Neural cell (in vitro differentiated cells): ENCODE results near the gene KCNK17. TPM values are rescaled to one million over a fixed set of nuclear protein-coding genes. Genes with fewer than 3 reads are reported as not detected.

Experiments
- H2AFZ ChIP-seq: fragments of 200-600, 300-800 bp; sonication (generic), shearing (Covaris generic); 2 replicates; pipeline ENCODE4 v1.6.0; 2014; ENCODE audit warnings: low read depth, mild to moderate bottlenecking, antibody characterized with exemption, low read length, moderate library complexity
- H3F3A ChIP-seq: fragments of 200-600 bp; shearing (Covaris generic); 2 replicates; pipeline ENCODE4 v1.6.1; 2016; ENCODE audit warnings: mild to moderate bottlenecking, moderate library complexity, mixed read lengths, antibody characterized with exemption, low read length; ENCODE audit not compliant: insufficient read depth, poor library complexity, severe bottlenecking
- H3K27ac ChIP-seq: fragments of 200-600, 300-800 bp; sonication (generic), shearing (Covaris generic); 2 replicates; pipeline ENCODE4 v1.5.1; 2014; ENCODE audit warnings: mild to moderate bottlenecking, low read length, moderate library complexity
- H3K27me3 ChIP-seq: fragments of 300-800, 200-600 bp; sonication (generic), shearing (Covaris generic); 2 replicates; pipeline ENCODE4 v1.6.0; 2014; ENCODE audit warnings: mild to moderate bottlenecking, low read depth, low read length, moderate library complexity; ENCODE audit not compliant: insufficient read depth
- H3K36me3 ChIP-seq: fragments of 300-800, 200-600 bp; sonication (generic), shearing (Covaris generic); 2 replicates; pipeline ENCODE4 v1.5.1; 2014; ENCODE audit warnings: mild to moderate bottlenecking, antibody characterized with exemption, low read length, moderate library complexity; ENCODE audit not compliant: insufficient read depth
- H3K4me2 ChIP-seq: fragments of 300-800, 200-600 bp; sonication (generic), shearing (Covaris generic); 2 replicates; pipeline ENCODE4 v1.6.0; 2014; ENCODE audit warnings: mild to moderate bottlenecking, low read length
- H3K4me3 ChIP-seq: fragments of 300-800, 200-600 bp; sonication (generic), shearing (Covaris generic); 2 replicates; pipeline ENCODE4 v1.5.1; 2014; ENCODE audit warnings: mild to moderate bottlenecking, low read length, moderate library complexity
- H3K79me2 ChIP-seq: fragments of 200-600 bp; shearing (Covaris generic); replicated peaks from 2 replicates; pipeline ENCODE4 v1.6.0; 2014; ENCODE audit warnings: mild to moderate bottlenecking, low read length, moderate library complexity; ENCODE audit not compliant: insufficient read depth
- H3K9ac ChIP-seq: fragments of 300-800, 200-600 bp; sonication (generic), shearing (Covaris generic); 2 replicates; pipeline ENCODE4 v1.6.1; 2016; ENCODE audit warnings: mild to moderate bottlenecking, low read length, mixed read lengths
- H3K9me2 ChIP-seq: fragments of 200-600 bp; shearing (Covaris generic); 2 replicates; pipeline ENCODE4 v1.6.1; 2016; ENCODE audit warnings: mild to moderate bottlenecking, low read length, mixed read lengths; ENCODE audit not compliant: insufficient read depth
- H3K9me3 ChIP-seq: fragments of 200-600, 300-800 bp; sonication (generic), shearing (Covaris generic); 2 replicates; pipeline ENCODE4 v1.6.1; 2016; ENCODE audit warnings: mild to moderate bottlenecking, mixed run types, low read length, moderate library complexity, mixed read lengths
- H4K20me1 ChIP-seq: fragments of 200-600 bp; shearing (Covaris generic); 2 replicates; pipeline ENCODE4 v1.6.1; 2016; ENCODE audit warnings: mild to moderate bottlenecking, mixed run types; ENCODE audit not compliant: insufficient read depth
- CTCF ChIP-seq: fragments of 450-650 bp; IDR thresholded peaks from 2 replicates; pipeline ENCODE4 v1.5.1; 2014; ENCODE audit warnings: antibody characterized with exemption, mild to moderate bottlenecking, moderate library complexity; ENCODE audit not compliant: poor library complexity, severe bottlenecking
- EP300 ChIP-seq: fragments of 450-650 bp; conservative IDR thresholded peaks from 2 replicates; pipeline ENCODE4 v1.6.1; 2014; ENCODE audit warnings: antibody characterized with exemption, mild to moderate bottlenecking, moderate library complexity; ENCODE audit not compliant: poor library complexity, severe bottlenecking
- EZH2 ChIP-seq: fragments of 200-600, 300-800 bp; shearing (Covaris generic), sonication (generic); IDR thresholded peaks from 2 replicates; pipeline ENCODE4 v1.6.1; 2014; ENCODE audit warnings: antibody characterized with exemption, low read length, borderline replicate concordance, mild to moderate bottlenecking; ENCODE audit not compliant: insufficient read depth, poor library complexity, severe bottlenecking
- MXI1 ChIP-seq: fragments of 450-650 bp; conservative IDR thresholded peaks from 2 replicates; pipeline ENCODE4 v1.6.1; 2014; ENCODE audit warnings: antibody characterized with exemption, mild to moderate bottlenecking; ENCODE audit not compliant: poor library complexity, severe bottlenecking
- POLR2AphosphoS5 ChIP-seq: IDR thresholded peaks from 2 replicates; pipeline ENCODE4 v1.6.1; 2012
- RAD21 ChIP-seq: fragments of 450-650 bp; conservative IDR thresholded peaks from 2 replicates; pipeline ENCODE4 v1.6.1; 2014; ENCODE audit warnings: antibody characterized with exemption, mild to moderate bottlenecking, moderate library complexity
- SMC3 ChIP-seq: fragments of 450-650 bp; conservative IDR thresholded peaks from 2 replicates; pipeline ENCODE4 v1.6.1; 2014; ENCODE audit warnings: antibody characterized with exemption, mild to moderate bottlenecking, moderate library complexity; ENCODE audit not compliant: poor library complexity
- TAF1 ChIP-seq: IDR thresholded peaks from 2 replicates; pipeline ENCODE4 v1.6.1; 2012; ENCODE audit warnings: low read depth
- polyA plus RNA-seq: library from polyadenylated mRNA; depleted of rRNA; stranded (reverse); fragments of >200 nt; gene quantifications from 2 replicates; pipeline ENCODE4 v1.2.3, GENCODE V29; 2014
- TF ChIP-seq, protein P1 (sequence below): IDR thresholded peaks from 2 replicates; pipeline ENCODE4 v1.6.1; 2012; ENCODE audit warnings: borderline replicate concordance

The KCNK17 gene
- polyA plus RNA-seq, 1 donor from 2014 or later, result 0.67 TPM

- no peaks in the 10 kb centered on the region for H3K9me3 ChIP-seq
- no peak overlapping the region for H3K27ac ChIP-seq
- H3K4me3 ChIP-seq, result no peak overlapping the region
- H2AFZ ChIP-seq, result no peak overlapping the region
- no peaks in the 10 kb centered on the region for H3K27me3 ChIP-seq
- TF ChIP-seq MXI1 (no peak), POLR2AphosphoS5 (no peak), RAD21 (no peak), CTCF (no peak), EP300 (no peak), EZH2 (no peak), SMC3 (no peak), TAF1 (no peak)
- TF ChIP-seq, protein P1, sequence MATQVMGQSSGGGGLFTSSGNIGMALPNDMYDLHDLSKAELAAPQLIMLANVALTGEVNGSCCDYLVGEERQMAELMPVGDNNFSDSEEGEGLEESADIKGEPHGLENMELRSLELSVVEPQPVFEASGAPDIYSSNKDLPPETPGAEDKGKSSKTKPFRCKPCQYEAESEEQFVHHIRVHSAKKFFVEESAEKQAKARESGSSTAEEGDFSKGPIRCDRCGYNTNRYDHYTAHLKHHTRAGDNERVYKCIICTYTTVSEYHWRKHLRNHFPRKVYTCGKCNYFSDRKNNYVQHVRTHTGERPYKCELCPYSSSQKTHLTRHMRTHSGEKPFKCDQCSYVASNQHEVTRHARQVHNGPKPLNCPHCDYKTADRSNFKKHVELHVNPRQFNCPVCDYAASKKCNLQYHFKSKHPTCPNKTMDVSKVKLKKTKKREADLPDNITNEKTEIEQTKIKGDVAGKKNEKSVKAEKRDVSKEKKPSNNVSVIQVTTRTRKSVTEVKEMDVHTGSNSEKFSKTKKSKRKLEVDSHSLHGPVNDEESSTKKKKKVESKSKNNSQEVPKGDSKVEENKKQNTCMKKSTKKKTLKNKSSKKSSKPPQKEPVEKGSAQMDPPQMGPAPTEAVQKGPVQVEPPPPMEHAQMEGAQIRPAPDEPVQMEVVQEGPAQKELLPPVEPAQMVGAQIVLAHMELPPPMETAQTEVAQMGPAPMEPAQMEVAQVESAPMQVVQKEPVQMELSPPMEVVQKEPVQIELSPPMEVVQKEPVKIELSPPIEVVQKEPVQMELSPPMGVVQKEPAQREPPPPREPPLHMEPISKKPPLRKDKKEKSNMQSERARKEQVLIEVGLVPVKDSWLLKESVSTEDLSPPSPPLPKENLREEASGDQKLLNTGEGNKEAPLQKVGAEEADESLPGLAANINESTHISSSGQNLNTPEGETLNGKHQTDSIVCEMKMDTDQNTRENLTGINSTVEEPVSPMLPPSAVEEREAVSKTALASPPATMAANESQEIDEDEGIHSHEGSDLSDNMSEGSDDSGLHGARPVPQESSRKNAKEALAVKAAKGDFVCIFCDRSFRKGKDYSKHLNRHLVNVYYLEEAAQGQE, result no peak
- H3K4me2 ChIP-seq, result no peak overlapping the region
- no peaks in the 10 kb centered on the region for H3K36me3 ChIP-seq
- H3K79me2 ChIP-seq, result no peaks in the 10 kb centered on the region
- no peak overlapping the region for H3K9ac ChIP-seq
- no peaks in the 10 kb centered on the region for H3F3A ChIP-seq
- no peaks in the 10 kb centered on the region for H3K9me2 ChIP-seq
- no peaks in the 10 kb centered on the region for H4K20me1 ChIP-seq
Observed at GRCh38 chr6:39295611-39296011, 18.6 kb downstream of the KCNK17 start.

- no peaks in the 10 kb centered on the region for H3F3A ChIP-seq
- H2AFZ ChIP-seq, result no peak overlapping the region
- H3K4me3 ChIP-seq, result no peak overlapping the region
- H3K27ac ChIP-seq, result no peak overlapping the region
- H4K20me1 ChIP-seq, result no peaks in the 10 kb centered on the region
- no peak overlapping the region for H3K4me2 ChIP-seq
- H3K9me3 ChIP-seq, result no peaks in the 10 kb centered on the region
- H3K36me3 ChIP-seq, result no peaks in the 10 kb centered on the region
- no peak overlapping the region for H3K9ac ChIP-seq
- no peaks in the 10 kb centered on the region for H3K79me2 ChIP-seq
- no peaks in the 10 kb centered on the region for H3K9me2 ChIP-seq
- no peaks in the 10 kb centered on the region for H3K27me3 ChIP-seq
- TF ChIP-seq CTCF (no peak), EP300 (no peak), TAF1 (no peak), RAD21 (no peak), EZH2 (no peak), MXI1 (no peak), SMC3 (no peak), POLR2AphosphoS5 (no peak)
- TF ChIP-seq, protein P1, result no peak
Observed at GRCh38 chr6:39294899-39295298, 19.3 kb downstream of the KCNK17 start.
